ENCODE results near the gene MYO16.

- TF ChIP-seq CTCF (conservative IDR thresholded peaks at IDR 0.05; ENCODE audit: low read depth, low read length) (no peak), EZH2 (IDR thresholded peaks at IDR 0.05; ENCODE audit: borderline replicate concordance, low read depth, low read length, poor library complexity, severe bottlenecking) (no peak)
These were observed 355.0 kb downstream of the MYO16 start for GRCh38 chr13:108984251-108984920.
